SH-SY5Y (cell line): ENCODE measurements around the gene NEDD4L.

Source experiments
- GATA2 ChIP-seq: IDR thresholded peaks from 2 replicates; pipeline ENCODE4 v1.6.1; 2011; ENCODE audit warnings: mild to moderate bottlenecking, low read depth, low read length
- GATA3 ChIP-seq: IDR thresholded peaks from 2 replicates; pipeline ENCODE4 v1.6.1; 2011; ENCODE audit warnings: low read depth, mild to moderate bottlenecking, low read length, moderate library complexity

Gene NEDD4L

GRCh38 chr18:58253318-58253717, 209.3 kb downstream of the NEDD4L start:
- TF ChIP-seq GATA2: no peak
- no peak for TF ChIP-seq GATA3

- TF ChIP-seq GATA2: no peak
- no peak for TF ChIP-seq GATA3
Measured at GRCh38 chr18:58253871-58254270, 209.8 kb downstream of the NEDD4L start.

- TF ChIP-seq GATA2: no peak
- TF ChIP-seq GATA3: no peak
Measured at GRCh38 chr18:58254873-58255511, 211.0 kb downstream of the NEDD4L start.

- TF ChIP-seq GATA2 (no peak), GATA3 (no peak)
Measured at GRCh38 chr18:58255701-58256311, 211.8 kb downstream of the NEDD4L start.

- no peak for TF ChIP-seq GATA2
- no peak for TF ChIP-seq GATA3
Measured at GRCh38 chr18:58256316-58257080, 212.5 kb downstream of the NEDD4L start.

- TF ChIP-seq GATA2 (no peak), GATA3 (no peak)
Measured at GRCh38 chr18:58257461-58257860, 213.4 kb downstream of the NEDD4L start.

- TF ChIP-seq GATA2 (no peak), GATA3 (no peak)
Measured at GRCh38 chr18:58258692-58259342, 214.8 kb downstream of the NEDD4L start.

GRCh38 chr18:58263055-58263957, 219.3 kb downstream of the NEDD4L start:
- no peak for TF ChIP-seq GATA2
- TF ChIP-seq GATA3: no peak

GRCh38 chr18:58264075-58264474, 220.0 kb downstream of the NEDD4L start:
- TF ChIP-seq GATA3 (no peak), GATA2 (no peak)

- TF ChIP-seq GATA3: no peak
- no peak for TF ChIP-seq GATA2
Measured at GRCh38 chr18:58264840-58265239, 220.8 kb downstream of the NEDD4L start.

GRCh38 chr18:58266291-58266690, 222.3 kb downstream of the NEDD4L start:
- TF ChIP-seq GATA2: no peak
- TF ChIP-seq GATA3: no peak

- TF ChIP-seq GATA3 (no peak), GATA2 (no peak)
Measured at GRCh38 chr18:58267493-58267892, 223.5 kb downstream of the NEDD4L start.

- TF ChIP-seq GATA2 (no peak), GATA3 (no peak)
Measured at GRCh38 chr18:58268849-58269248, 224.8 kb downstream of the NEDD4L start.
